AG04450 (cell line): Measurements from ENCODE around the gene KDM5C. TPM values are rescaled to one million over a fixed set of nuclear protein-coding genes. Genes with fewer than 3 reads are reported as not detected.
A peak's percentile ranks its signal among the peaks of the same experiment; 100 is the strongest.

Experiments used
- CTCF ChIA-PET: fragments of 300-600, 350-600 bp; formaldehyde crosslinking; extraction: SDS; loops from one replicate; lab custom pipeline; 2022; ENCODE audit warnings: antibody characterized with exemption, inconsistent platforms; lab: Charles Lee
- POLR2A ChIA-PET: fragments of 350-600 bp; formaldehyde crosslinking; extraction: SDS; loops from one replicate; lab custom pipeline; 2021; ENCODE audit warnings: antibody characterized with exemption, inconsistent platforms; lab: Yijun Ruan, JAX
- DNase-seq: peaks from one replicate; pipeline ENCODE4 v3.0.0-alpha.2; 2011; ENCODE audit warnings: low read depth, low spot score
- H3K27ac ChIP-seq: one replicate; pipeline ENCODE4 v1.5.1; 2012; ENCODE audit warnings: low read depth, low read length, control low read depth
- H3K27me3 ChIP-seq: one replicate; pipeline ENCODE4 v1.6.0; 2012; ENCODE audit warnings: low read length; ENCODE audit not compliant: control insufficient read depth, insufficient read depth
- H3K4me3 ChIP-seq: 2 replicates; pipeline ENCODE4 v1.5.1; 2011; ENCODE audit warnings: mild to moderate bottlenecking, low read depth, low read length, control low read depth
- H3K9me3 ChIP-seq: 2 replicates; pipeline ENCODE4 v1.5.1; 2012; ENCODE audit warnings: low read length; ENCODE audit not compliant: control insufficient read depth, insufficient read depth
- CTCF ChIP-seq: IDR thresholded peaks from 2 replicates; pipeline ENCODE4 v1.5.1; 2011; ENCODE audit warnings: low read depth, low read length, control low read depth, inconsistent platforms
- polyA plus RNA-seq: library from polyadenylated mRNA; depleted of rRNA; stranded (reverse); fragments of >200 nt; gene quantifications from 2 replicates; pipeline ENCODE4 v1.2.3, GENCODE V29; 2011

The KDM5C gene
- polyA plus RNA-seq, 1 experiment, result 42.7 TPM

GRCh38 chrX:53211391-53211978 is 13.5 kb downstream of the KDM5C start:
- ChIA-PET CTCF (no interaction called here), POLR2A (no interaction called here)
- DNase-seq, result no peak
- H3K9me3 ChIP-seq, result no peaks in the 10 kb centered on the region
- H3K27me3 ChIP-seq, result no peaks in the 10 kb centered on the region
- TF ChIP-seq CTCF, result no peak
- peak overlapping the region; percentile 21 for H3K27ac ChIP-seq
- H3K4me3 ChIP-seq, result no peak overlapping the region

GRCh38 chrX:53196678-53197077 is 28.3 kb downstream of the KDM5C start:
- no peak for TF ChIP-seq CTCF
- no peak overlapping the region for H3K27ac ChIP-seq
- CTCF ChIA-PET, result no interaction called here
- no peaks in the 10 kb centered on the region for H3K27me3 ChIP-seq
- H3K4me3 ChIP-seq, result no peak overlapping the region
- POLR2A ChIA-PET, result no interaction called here
- no peaks in the 10 kb centered on the region for H3K9me3 ChIP-seq
- DNase-seq, result no peak

- Histone ChIP-seq H3K9me3 (no peaks in the 10 kb centered on the region), H3K27me3 (no peaks in the 10 kb centered on the region), H3K27ac (no peak overlapping the region), H3K4me3 (no peak overlapping the region)
- TF ChIP-seq CTCF, result no peak
- DNase-seq, result no peak
- POLR2A ChIA-PET, result no interaction called here
- CTCF ChIA-PET, result no interaction called here
These were observed 29.6 kb downstream of the KDM5C start for GRCh38 chrX:53195401-53195800.

- CTCF ChIA-PET, result no interaction called here
These were observed 30.7 kb downstream of the KDM5C start for GRCh38 chrX:53194308-53194707.

More at GRCh38 chrX:53194308-53194707, 30.7 kb downstream of the KDM5C start:
- H3K27me3 ChIP-seq, result no peaks in the 10 kb centered on the region
- POLR2A ChIA-PET, result no interaction called here
- no peak overlapping the region for H3K4me3 ChIP-seq
- no peak overlapping the region for H3K27ac ChIP-seq
- H3K9me3 ChIP-seq, result no peaks in the 10 kb centered on the region
- no peak for DNase-seq
- TF ChIP-seq CTCF, result no peak
